ENCODE data around the gene MICAL3.

MICAL3 gene

GRCh38 chr22:17753401-17753989, 270.9 kb downstream of the MICAL3 start:
- DNase-seq (ENCODE audit: low read depth): peak; percentile 45

GRCh38 chr22:17751596-17751995, 272.8 kb downstream of the MICAL3 start:
- DNase-seq (ENCODE audit: low read depth): no peak

- no peak for DNase-seq (ENCODE audit: low read depth)
Observed at GRCh38 chr22:17749605-17750395, 274.6 kb downstream of the MICAL3 start.

GRCh38 chr22:17748555-17749353, 275.6 kb downstream of the MICAL3 start:
- DNase-seq (ENCODE audit: low read depth): no peak

DNA sequence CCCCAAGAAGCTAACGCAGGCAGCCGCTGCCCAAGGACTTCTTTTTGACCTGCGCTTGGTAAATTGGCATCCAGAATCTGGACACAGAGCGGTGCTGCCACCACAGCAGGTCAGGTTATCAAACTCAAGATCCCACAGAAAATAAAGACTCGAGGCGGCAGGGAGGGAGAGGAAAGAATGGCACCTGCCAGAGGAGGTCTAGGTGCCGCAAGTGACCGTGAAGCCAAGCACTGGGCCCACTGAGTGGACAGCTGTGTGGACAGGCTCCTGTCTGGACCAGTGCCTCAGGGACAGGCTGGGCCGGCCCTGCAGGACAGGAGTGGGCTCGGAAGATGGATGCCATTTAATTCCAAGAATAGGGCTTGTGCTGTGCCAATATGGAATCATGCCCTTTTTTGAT, 277.4 kb downstream of the MICAL3 start:
- DNase-seq (ENCODE audit: low read depth): no peak

DNA sequence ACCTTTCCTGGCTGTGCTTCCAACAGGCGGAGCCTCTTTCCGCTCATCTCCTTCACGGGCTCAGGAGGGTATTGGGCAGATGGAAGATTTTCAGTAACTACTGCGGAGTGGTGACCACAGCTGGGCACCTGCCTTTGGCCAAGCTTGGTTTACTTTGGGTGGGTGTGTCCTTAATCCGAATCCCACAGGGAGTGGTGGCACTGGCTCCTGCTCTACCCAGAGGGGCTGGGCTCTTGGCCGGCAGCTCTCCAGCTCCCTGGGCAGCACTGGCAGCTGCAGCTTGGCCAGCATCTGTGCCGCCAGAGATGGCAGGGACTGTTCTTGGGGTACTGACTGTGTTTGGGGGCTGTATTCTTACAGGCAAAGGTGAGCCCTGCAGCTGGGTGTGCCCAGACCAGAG, 279.9 kb downstream of the MICAL3 start:
- no peak for DNase-seq (ENCODE audit: low read depth)

GRCh38 chr22:17743661-17744411, 280.5 kb downstream of the MICAL3 start:
- DNase-seq (ENCODE audit: low read depth): no peak

- peak; percentile 75 for DNase-seq (ENCODE audit: low read depth)
Observed at GRCh38 chr22:17742527-17742902, 281.8 kb downstream of the MICAL3 start.

DNA sequence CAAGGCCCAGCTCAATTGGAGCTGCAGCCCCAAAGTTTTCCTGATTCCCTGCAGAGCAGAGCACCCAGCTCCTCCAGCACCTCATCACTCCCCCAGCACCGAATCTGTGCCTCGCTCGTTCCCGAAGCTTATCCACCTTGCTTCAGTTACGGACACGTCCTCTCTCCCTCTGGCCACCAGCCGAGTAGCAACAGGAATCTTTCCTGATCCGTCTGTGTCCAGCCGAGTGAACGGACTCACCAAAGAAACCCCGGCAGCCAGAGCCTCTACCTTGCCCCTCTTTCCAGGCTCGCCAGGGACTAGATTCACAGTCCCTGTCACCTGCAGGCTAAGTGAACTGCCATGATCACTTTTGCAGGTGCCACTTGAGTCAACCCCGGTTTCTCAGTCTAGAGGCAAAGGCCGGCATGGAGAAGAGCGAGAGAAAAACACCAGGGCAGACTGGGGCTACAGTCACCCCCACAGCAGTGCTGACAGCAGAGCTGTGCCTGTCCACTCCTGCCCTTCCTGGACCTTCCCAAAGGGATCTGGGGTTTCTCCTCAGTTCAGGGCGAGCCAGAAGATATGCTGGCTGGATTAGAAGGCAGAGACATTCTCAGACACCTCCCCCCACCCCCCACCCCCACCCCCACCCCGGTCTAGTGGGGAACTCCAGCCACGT, 282.4 kb downstream of the MICAL3 start:
- no peak for DNase-seq (ENCODE audit: low read depth)

DNA sequence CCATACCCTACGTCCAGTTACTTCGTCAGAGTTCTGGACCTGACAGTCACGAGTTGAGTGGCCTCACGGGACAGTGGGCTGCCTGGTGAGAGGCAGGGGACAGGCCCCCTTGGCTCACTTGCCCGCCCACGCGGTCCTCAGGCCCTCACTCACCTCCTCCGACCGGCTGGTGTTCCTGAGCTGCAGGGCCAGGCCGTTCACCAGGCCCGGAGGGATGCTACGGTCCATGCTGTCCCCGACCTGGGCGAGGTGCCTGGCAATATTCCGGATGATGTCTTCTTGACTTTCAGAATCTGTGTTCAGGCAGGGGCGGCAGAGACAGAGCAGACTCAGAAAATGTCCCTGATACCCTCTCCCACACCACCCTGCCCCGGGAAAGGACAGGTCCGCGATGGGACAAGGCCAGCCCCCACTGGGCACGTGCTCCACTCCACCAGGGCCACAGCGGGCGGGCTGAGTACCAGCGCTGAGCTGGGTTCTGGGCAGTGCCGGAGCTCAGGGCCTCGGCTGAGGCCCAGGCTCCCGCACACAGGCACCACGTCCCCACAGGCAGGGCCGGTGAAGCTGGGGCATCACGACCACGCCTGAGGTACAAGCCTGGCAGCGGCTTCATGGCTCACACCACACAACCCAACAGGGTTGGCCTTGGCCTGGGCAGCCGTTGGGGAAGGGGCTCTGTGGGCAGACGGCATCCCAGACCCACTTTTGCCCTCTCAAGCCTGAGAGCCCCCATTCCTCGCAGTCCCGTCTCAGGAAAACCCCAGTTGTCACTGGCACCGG, 285.0 kb downstream of the MICAL3 start:
- no peak for DNase-seq (ENCODE audit: low read depth)

- DNase-seq (ENCODE audit: low read depth): no peak
Observed at GRCh38 chr22:17738386-17739128, 285.8 kb downstream of the MICAL3 start.

Measured in ELR (cell line).